Tibial nerve (tissue), 3 donors: ENCODE data around the gene SERINC5.

Experiments used
- CTCF ChIP-seq, 5 experiments: fragments of 200-600 bp in 3 of 5; fragments of 450-650 bp in 2 of 5; sonication (generic) in 3 of 5; IDR thresholded peaks; one replicate each; pipeline ENCODE4 v1.5.1; 2016 to 2019; ENCODE audit warnings: antibody characterized with exemption in 5 of 5, mild to moderate bottlenecking in 3 of 5, moderate library complexity in 2 of 5
- POLR2A ChIP-seq, 2 donors: fragments of 450-650 bp; IDR thresholded peaks; one replicate each; pipeline ENCODE4 v1.6.1; 2017; ENCODE audit warnings: antibody characterized with exemption in 2 of 2, mild to moderate bottlenecking in 2 of 2, moderate library complexity in 2 of 2

GRCh38 chr5:80248378-80248777 lies 7.5 kb downstream of the SERINC5 start:
- TF ChIP-seq POLR2A (IDR thresholded peaks at IDR 0.05), result no peak
- TF ChIP-seq CTCF (IDR thresholded peaks at IDR 0.05), result no peak
